OCI-LY1 (cell line): ENCODE measurements around the gene KRTAP22-2.

Experiments
- H2AFZ ChIP-seq: fragments of 200-600 bp; sonication (generic), shearing (Covaris generic); 2 replicates; pipeline ENCODE4 v1.6.0; 2014; ENCODE audit warnings: antibody characterized with exemption, mild to moderate bottlenecking, low read length
- H3F3A ChIP-seq: fragments of 200-600 bp; sonication (generic), shearing (Covaris generic); 2 replicates; pipeline ENCODE4 v1.6.0; 2014; ENCODE audit warnings: mild to moderate bottlenecking, antibody characterized with exemption, low read length, moderate library complexity; ENCODE audit not compliant: insufficient read depth
- H3K27ac ChIP-seq: fragments of 200-600 bp; sonication (generic); 2 replicates; pipeline ENCODE4 v1.5.1; 2014; ENCODE audit warnings: low read length, mixed run types, mild to moderate bottlenecking, low read depth; ENCODE audit not compliant: poor library complexity, severe bottlenecking
- H3K27me3 ChIP-seq: fragments of 200-600 bp; sonication (generic); 2 replicates; pipeline ENCODE4 v1.6.0; 2014; ENCODE audit warnings: antibody characterized with exemption, mild to moderate bottlenecking, low read length, moderate library complexity; ENCODE audit not compliant: insufficient read depth
- H3K36me3 ChIP-seq: fragments of 200-600 bp; sonication (generic); 2 replicates; pipeline ENCODE4 v1.6.1; 2014; ENCODE audit warnings: mild to moderate bottlenecking, antibody characterized with exemption, low read length, moderate library complexity, mixed read lengths; ENCODE audit not compliant: insufficient read depth
- H3K4me1 ChIP-seq: fragments of 200-600 bp; sonication (generic); 2 replicates; pipeline ENCODE4 v1.5.1; 2014; ENCODE audit warnings: mild to moderate bottlenecking, low read length, moderate library complexity; ENCODE audit not compliant: insufficient read depth, severe bottlenecking
- H3K4me2 ChIP-seq: fragments of 200-600 bp; sonication (generic), shearing (Covaris generic); 2 replicates; pipeline ENCODE4 v1.6.1; 2014; ENCODE audit warnings: low read length
- H3K4me3 ChIP-seq: fragments of 200-600 bp; sonication (generic); 2 replicates; pipeline ENCODE4 v1.5.1; 2014; ENCODE audit warnings: low read length, low read depth, mild to moderate bottlenecking, mixed read lengths; ENCODE audit not compliant: poor library complexity, severe bottlenecking
- H3K79me2 ChIP-seq: fragments of 200-600 bp; shearing (Covaris generic); 2 replicates; pipeline ENCODE4 v1.6.1; 2016; ENCODE audit warnings: mixed run types, low read length, mixed read lengths; ENCODE audit not compliant: insufficient read depth
- H3K9ac ChIP-seq: fragments of 200-600 bp; sonication (generic), shearing (Covaris generic); 2 replicates; pipeline ENCODE4 v1.6.1; 2014; ENCODE audit warnings: mild to moderate bottlenecking, low read length, mixed read lengths
- H3K9me2 ChIP-seq: fragments of 200-600 bp; sonication (generic), shearing (Covaris generic); 2 replicates; pipeline ENCODE4 v1.6.1; 2014; ENCODE audit warnings: low read depth, mild to moderate bottlenecking, low read length, mixed read lengths
- H3K9me3 ChIP-seq: fragments of 200-600 bp; shearing (Covaris generic); 2 replicates; pipeline ENCODE4 v1.6.1; 2014; ENCODE audit warnings: low read length, mixed read lengths
- H4K20me1 ChIP-seq: fragments of 200-600 bp; sonication (generic), shearing (Covaris generic); 2 replicates; pipeline ENCODE4 v1.6.0; 2016; ENCODE audit warnings: mild to moderate bottlenecking, low read length; ENCODE audit not compliant: insufficient read depth
- EZH2 ChIP-seq: fragments of 200-600 bp; sonication (generic), shearing (Covaris generic); IDR thresholded peaks from 2 replicates; pipeline ENCODE4 v1.8.0; 2017; ENCODE audit warnings: borderline replicate concordance, mixed run types, mild to moderate bottlenecking, antibody characterized with exemption, low read length, moderate library complexity, mixed read lengths
- TF ChIP-seq, protein P1 (sequence below): fragments of 200-600 bp; sonication (generic), shearing (Covaris generic); IDR thresholded peaks from 2 replicates; pipeline ENCODE4 v1.5.1; 2017; ENCODE audit warnings: mild to moderate bottlenecking, antibody characterized with exemption, low read length, moderate library complexity, mixed read lengths

The KRTAP22-2 gene

DNA sequence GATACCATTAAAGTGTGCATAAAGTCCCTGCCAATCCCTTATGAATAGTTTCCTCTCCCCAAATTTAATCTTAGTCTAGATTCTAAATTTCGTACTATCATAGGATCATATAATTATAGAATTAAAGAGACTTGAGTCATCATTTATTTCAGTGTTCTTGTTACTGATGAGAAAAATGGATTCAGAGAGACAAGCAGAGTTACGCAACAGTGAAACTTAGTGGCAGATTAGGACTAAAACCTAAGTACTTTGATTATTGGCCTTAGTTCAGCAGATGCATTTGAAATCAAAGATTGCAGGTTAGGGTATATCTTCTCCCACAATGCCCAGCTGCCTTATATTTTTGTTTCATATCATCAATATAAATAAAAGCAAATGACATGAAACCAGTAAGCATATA is 28.2 kb downstream of the KRTAP22-2 start:
- Histone ChIP-seq H3K27ac (no peak overlapping the region), H3K4me2 (no peak overlapping the region), H4K20me1 (no peaks in the 10 kb centered on the region), H3K9ac (no peak overlapping the region), H3K27me3 (no peaks in the 10 kb centered on the region), H3K4me1 (no peaks in the 10 kb centered on the region), H3K9me2 (no peaks in the 10 kb centered on the region), H3K9me3 (no peaks in the 10 kb centered on the region), H3K79me2 (no peaks in the 10 kb centered on the region), H3K4me3 (no peak overlapping the region), H3K36me3 (no peaks in the 10 kb centered on the region), H2AFZ (no peak overlapping the region), H3F3A (no peaks in the 10 kb centered on the region)
- TF ChIP-seq EZH2, result no peak
- TF ChIP-seq, protein P1, sequence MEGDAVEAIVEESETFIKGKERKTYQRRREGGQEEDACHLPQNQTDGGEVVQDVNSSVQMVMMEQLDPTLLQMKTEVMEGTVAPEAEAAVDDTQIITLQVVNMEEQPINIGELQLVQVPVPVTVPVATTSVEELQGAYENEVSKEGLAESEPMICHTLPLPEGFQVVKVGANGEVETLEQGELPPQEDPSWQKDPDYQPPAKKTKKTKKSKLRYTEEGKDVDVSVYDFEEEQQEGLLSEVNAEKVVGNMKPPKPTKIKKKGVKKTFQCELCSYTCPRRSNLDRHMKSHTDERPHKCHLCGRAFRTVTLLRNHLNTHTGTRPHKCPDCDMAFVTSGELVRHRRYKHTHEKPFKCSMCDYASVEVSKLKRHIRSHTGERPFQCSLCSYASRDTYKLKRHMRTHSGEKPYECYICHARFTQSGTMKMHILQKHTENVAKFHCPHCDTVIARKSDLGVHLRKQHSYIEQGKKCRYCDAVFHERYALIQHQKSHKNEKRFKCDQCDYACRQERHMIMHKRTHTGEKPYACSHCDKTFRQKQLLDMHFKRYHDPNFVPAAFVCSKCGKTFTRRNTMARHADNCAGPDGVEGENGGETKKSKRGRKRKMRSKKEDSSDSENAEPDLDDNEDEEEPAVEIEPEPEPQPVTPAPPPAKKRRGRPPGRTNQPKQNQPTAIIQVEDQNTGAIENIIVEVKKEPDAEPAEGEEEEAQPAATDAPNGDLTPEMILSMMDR, result no peak

DNA sequence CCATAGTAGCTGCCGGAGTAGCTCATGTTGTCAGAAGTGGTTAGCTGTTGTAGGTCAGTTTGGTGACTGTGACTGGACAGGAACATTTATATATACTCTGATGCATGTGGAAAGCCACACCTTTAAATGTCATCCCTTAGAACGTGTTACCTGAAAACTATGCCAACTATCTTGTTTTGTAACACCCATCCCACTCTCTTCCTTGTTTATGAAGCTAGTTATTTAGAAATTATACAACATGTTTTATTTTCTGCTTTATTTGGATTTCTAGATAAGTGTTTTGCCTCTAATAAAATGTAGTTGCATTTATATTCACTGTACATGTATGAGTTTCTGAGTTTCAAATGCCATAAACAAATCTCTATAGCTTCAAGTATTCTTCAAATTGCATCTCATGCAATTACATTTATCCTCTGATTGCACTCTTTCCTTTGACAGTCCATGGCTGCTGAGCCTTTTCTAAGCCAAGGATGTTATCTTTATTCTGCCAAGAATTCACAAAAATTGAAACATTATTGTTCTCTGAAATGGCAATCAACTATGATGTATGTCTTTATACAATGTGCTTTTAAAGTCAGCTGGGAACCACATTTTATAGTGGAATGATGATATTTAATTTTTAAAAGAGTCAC is 28.8 kb downstream of the KRTAP22-2 start, which contains the start of gene KRTAP19-7:
KRTAP19-7 (minus strand) TSS at position 51 of the 632 bp plus-strand sequence; CDS start at position 26, 25 bp downstream.
- H3F3A ChIP-seq, result no peaks in the 10 kb centered on the region
- H3K27ac ChIP-seq, result no peak within 1 kb of the TSS
- no peaks in the 10 kb centered on the region for H3K9me3 ChIP-seq
- no peaks in the 10 kb centered on the region for H3K4me1 ChIP-seq
- no peaks in the 10 kb centered on the region for H3K79me2 ChIP-seq
- no peaks in the 10 kb centered on the region for H3K36me3 ChIP-seq
- H3K9me2 ChIP-seq, result no peaks in the 10 kb centered on the region
- no peak for TF ChIP-seq EZH2
- TF ChIP-seq, protein P1, result no peak
- no peaks in the 10 kb centered on the region for H3K27me3 ChIP-seq
- H2AFZ ChIP-seq, result no peak within 1 kb of the TSS
- H3K4me3 ChIP-seq, result no peak within 1 kb of the TSS
- H3K4me2 ChIP-seq, result no peak within 1 kb of the TSS
- no peaks in the 10 kb centered on the region for H4K20me1 ChIP-seq
- no peak within 1 kb of the TSS for H3K9ac ChIP-seq

DNA sequence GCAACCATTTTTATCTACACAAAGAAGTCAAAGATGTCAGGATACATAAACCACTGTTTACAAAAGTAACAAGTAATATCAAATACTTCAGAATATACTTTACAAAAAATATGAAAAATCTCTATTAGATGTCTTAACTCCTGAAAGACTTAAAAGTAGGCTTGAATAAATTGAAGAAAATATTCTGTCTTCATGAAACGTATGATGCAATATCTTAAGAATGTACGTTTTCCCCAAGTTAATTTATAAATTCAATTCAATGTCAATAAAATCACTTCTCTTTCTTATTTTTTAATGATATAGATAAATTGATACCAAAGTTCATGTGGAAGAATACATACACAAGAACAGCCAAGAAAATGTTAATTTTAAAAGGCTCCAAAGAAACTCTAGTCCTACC is 35.1 kb downstream of the KRTAP22-2 start:
- Histone ChIP-seq H3K36me3 (no peaks in the 10 kb centered on the region), H3K4me3 (no peak overlapping the region), H3K9ac (no peak overlapping the region), H3K9me2 (no peaks in the 10 kb centered on the region), H3K27ac (no peak overlapping the region), H3K79me2 (no peaks in the 10 kb centered on the region), H3F3A (no peaks in the 10 kb centered on the region), H3K9me3 (no peaks in the 10 kb centered on the region), H3K4me2 (no peak overlapping the region), H3K4me1 (no peaks in the 10 kb centered on the region), H3K27me3 (no peaks in the 10 kb centered on the region), H2AFZ (no peak overlapping the region), H4K20me1 (no peaks in the 10 kb centered on the region)
- TF ChIP-seq EZH2, result no peak
- TF ChIP-seq, protein P1, result no peak
